Fibroblast of pulmonary artery (primary cell): ENCODE data around the gene MED6.

Source experiments
- DNase-seq: peaks from one replicate; pipeline ENCODE4 v3.0.0-alpha.2; 2010; ENCODE audit warnings: low read depth
- H3K4me3 ChIP-seq: replicated peaks from 2 replicates; pipeline ENCODE4 v1.5.1; 2011; ENCODE audit warnings: low read depth, mild to moderate bottlenecking, control low read depth, low read length, moderate library complexity
- TF ChIP-seq, protein P1 (sequence below): IDR thresholded peaks from 2 replicates; pipeline ENCODE4 v1.5.1; 2011; ENCODE audit warnings: mild to moderate bottlenecking, control low read depth, low read length, inconsistent platforms; ENCODE audit errors: missing control alignments

The MED6 gene

DNA sequence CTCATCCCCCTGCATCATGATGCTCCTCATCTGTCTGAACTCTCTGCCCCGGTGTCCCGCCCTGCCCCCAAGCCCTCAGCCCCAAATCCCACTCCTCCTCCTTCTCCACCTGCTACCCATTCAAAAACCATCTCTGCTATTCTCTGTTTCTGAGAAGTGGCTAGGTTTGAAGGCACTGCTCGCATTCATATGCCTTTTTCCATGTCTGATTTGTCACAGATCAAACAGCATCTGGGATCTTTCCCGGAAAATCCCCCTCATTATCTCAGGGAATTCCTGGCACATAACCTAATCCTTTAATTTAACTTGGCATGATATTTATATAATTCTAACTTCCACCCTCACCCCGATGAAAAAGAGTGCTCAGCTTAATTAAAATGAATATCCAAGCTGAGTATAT, 62.4 kb downstream of the MED6 start:
- no peak for DNase-seq
- TF ChIP-seq, protein P1, sequence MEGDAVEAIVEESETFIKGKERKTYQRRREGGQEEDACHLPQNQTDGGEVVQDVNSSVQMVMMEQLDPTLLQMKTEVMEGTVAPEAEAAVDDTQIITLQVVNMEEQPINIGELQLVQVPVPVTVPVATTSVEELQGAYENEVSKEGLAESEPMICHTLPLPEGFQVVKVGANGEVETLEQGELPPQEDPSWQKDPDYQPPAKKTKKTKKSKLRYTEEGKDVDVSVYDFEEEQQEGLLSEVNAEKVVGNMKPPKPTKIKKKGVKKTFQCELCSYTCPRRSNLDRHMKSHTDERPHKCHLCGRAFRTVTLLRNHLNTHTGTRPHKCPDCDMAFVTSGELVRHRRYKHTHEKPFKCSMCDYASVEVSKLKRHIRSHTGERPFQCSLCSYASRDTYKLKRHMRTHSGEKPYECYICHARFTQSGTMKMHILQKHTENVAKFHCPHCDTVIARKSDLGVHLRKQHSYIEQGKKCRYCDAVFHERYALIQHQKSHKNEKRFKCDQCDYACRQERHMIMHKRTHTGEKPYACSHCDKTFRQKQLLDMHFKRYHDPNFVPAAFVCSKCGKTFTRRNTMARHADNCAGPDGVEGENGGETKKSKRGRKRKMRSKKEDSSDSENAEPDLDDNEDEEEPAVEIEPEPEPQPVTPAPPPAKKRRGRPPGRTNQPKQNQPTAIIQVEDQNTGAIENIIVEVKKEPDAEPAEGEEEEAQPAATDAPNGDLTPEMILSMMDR, result no peak

DNA sequence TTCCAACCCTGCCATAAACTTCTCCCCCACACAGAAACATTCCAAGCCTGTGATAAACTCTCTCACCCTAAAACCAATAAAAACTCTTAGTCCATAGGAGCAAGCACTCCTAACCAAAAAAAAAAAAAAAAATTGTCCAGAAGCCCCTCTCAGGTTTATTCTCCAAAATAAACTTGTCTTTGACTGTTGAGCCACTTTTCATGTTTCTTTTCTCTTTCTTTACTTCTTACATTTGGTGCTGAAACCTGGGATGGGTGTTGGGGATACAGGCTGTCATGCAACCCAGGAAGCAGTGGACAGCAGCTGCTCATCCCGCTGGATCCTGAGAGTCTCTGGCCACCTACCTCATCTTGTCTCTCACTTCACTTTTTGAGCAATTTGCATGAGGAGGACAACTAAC, 63.6 kb downstream of the MED6 start:
- H3K4me3 ChIP-seq, result no peak overlapping the region
- DNase-seq, result no peak
- TF ChIP-seq, protein P1, result no peak

More for the DNA sequence above, 62.4 kb downstream of the MED6 start:
- no peak overlapping the region for H3K4me3 ChIP-seq

DNA sequence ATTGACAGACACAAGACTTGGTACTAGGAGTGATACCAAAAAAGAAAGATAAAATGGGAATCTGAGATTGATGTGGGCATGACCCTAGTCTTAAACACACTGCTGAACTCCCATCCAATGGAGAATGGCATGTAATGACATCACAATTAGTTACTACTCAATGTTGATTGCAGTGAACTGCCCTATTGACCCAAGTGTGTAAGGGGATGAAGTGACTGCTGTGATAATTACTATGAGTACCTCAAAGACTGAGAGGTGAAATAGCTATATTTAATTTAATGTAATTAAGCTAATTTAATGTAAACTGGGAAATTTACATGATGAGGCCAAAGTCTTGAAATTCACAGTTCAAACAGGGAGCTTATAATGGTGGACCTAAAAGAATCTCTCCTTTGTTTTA, 65.6 kb downstream of the MED6 start, which contains the start of gene ADAM20:
Gene ADAM20, minus strand, starts transcription at position 101 of the 400 bp plus-strand sequence. CDS start 10,247 bp downstream, outside the sequence.
- TF ChIP-seq, protein P1, result no peak
- H3K4me3 ChIP-seq, result no peak within 1 kb of the TSS
- DNase-seq, result no peak
